Stimulated activated CD4-positive, alpha-beta T cell treated with anti-CD3 and anti-CD28 coated beads, Interleukin-15, amount 100 ng/mL, for 24 hours (primary cell): ENCODE data around the gene OR5AR1.
"Not testable (repeated sequence)": the region's sequence is repeated elsewhere in the genome, so short reads cannot be mapped to it uniquely, and the experiment has no call there.

Experiments
- DNase-seq: peaks from one replicate; pipeline ENCODE4 v3.0.0-alpha.2; 2020

OR5AR1 gene

GRCh38 chr11:56663386-56663785, at the start of gene OR5AR1:
Gene OR5AR1, plus strand, starts transcription at chr11:56663686. Its CDS starts 0 bp downstream, at chr11:56663686.
- no peak for DNase-seq

GRCh38 chr11:56624661-56625110, 38.8 kb upstream of the OR5AR1 start:
- DNase-seq = no peak

GRCh38 chr11:56625946-56626345, 37.5 kb upstream of the OR5AR1 start:
- no peak for DNase-seq

GRCh38 chr11:56632329-56632728, 31.2 kb upstream of the OR5AR1 start:
- DNase-seq = no peak

GRCh38 chr11:56636861-56637260, 26.6 kb upstream of the OR5AR1 start:
- no peak for DNase-seq

GRCh38 chr11:56637500-56637899, 26.0 kb upstream of the OR5AR1 start:
- DNase-seq = no peak

- DNase-seq = no peak
Measured at GRCh38 chr11:56642339-56642738, 21.1 kb upstream of the OR5AR1 start, which contains the start of gene OR5AP2. Gene OR5AP2, minus strand, starts transcription at chr11:56642439. Its CDS starts 0 bp downstream, at chr11:56642439.

GRCh38 chr11:56659755-56660154, 3.7 kb upstream of the OR5AR1 start:
- no peak for DNase-seq

- DNase-seq = no peak
Measured at GRCh38 chr11:56670984-56671383, 7.5 kb downstream of the OR5AR1 start.

- DNase-seq = no peak
Measured at GRCh38 chr11:56688554-56689100, 25.1 kb downstream of the OR5AR1 start.

GRCh38 chr11:56691179-56691578, 27.7 kb downstream of the OR5AR1 start:
- DNase-seq = not testable (repeated sequence)

GRCh38 chr11:56693428-56693827, 29.9 kb downstream of the OR5AR1 start:
- no peak for DNase-seq

- DNase-seq = no peak
Measured at GRCh38 chr11:56698795-56699194, 35.3 kb downstream of the OR5AR1 start, which contains the start of gene OR9G1. Gene OR9G1, plus strand, starts transcription at chr11:56699095. Its CDS starts 1,293 bp downstream, at chr11:56700388.

- DNase-seq = no peak
Measured at GRCh38 chr11:56700242-56700913, 36.9 kb downstream of the OR5AR1 start.

- no peak for DNase-seq
Measured at GRCh38 chr11:56700914-56701485, 37.5 kb downstream of the OR5AR1 start.

GRCh38 chr11:56705784-56706396, 42.4 kb downstream of the OR5AR1 start:
- DNase-seq = no peak

GRCh38 chr11:56706486-56706885, 43.0 kb downstream of the OR5AR1 start:
- DNase-seq = no peak

GRCh38 chr11:56714206-56714605, 50.7 kb downstream of the OR5AR1 start:
- DNase-seq = no peak
